COLO668 (cell line): Measurements from ENCODE around the gene ZNF366.

Source experiments
- DNase-seq: peaks from one replicate; lab custom pipeline; 2025; ENCODE audit not compliant: unreplicated experiment; lab: John Stamatoyannopoulos, UW

ZNF366 gene

DNA sequence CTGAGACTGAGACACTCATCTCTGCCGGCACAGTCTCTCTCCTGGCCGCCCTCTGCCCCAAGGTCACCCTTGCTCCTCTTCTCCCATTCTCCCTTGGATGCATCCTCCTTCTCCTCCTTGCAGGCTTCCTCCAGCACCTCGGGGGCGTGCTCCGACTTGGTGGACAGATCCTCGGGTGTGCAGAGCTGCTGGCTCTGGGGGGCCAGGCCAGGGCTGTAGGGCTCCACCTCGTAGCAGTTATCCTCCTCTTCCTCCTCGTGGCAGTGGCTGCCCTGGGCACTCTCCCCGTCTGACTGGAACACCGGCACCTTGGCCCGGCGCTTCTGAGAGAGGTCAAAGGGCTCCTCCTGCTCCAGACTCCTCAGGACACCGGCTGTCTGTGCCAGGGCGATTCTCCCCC, 63.3 kb downstream of the ZNF366 start:
- no peak for DNase-seq

DNA sequence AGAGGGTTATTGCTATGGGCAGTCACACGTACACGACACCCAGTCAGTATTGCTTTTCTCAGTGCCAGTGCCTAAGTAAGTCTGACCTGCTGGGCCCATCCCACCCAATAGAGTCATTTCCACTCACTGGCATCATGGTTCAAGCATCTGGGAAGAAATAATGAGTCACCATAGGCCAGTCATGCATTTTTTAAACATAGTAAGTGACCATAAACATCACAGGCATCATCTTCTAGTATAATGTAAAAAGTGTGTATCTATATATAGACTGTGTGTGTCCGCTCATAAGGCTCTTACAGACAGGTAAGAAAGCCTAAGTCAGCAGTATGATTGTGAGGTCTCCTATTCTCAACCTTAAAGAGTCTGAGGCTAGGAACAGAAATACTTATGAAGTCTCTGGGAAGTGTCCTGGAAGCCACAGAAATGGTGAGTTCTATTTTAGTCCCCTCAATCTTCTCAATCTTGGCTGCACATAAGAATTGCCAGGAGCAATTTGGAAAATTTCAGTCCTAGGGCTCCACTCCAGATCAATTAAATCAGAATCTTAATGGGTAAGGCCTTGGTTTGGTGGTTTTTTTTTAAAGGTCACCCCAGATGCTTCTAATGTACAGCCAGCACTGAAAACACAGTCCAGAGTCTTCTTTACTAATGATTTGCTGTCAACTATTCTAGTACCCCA, 65.2 kb downstream of the ZNF366 start:
- DNase-seq = no peak

DNA sequence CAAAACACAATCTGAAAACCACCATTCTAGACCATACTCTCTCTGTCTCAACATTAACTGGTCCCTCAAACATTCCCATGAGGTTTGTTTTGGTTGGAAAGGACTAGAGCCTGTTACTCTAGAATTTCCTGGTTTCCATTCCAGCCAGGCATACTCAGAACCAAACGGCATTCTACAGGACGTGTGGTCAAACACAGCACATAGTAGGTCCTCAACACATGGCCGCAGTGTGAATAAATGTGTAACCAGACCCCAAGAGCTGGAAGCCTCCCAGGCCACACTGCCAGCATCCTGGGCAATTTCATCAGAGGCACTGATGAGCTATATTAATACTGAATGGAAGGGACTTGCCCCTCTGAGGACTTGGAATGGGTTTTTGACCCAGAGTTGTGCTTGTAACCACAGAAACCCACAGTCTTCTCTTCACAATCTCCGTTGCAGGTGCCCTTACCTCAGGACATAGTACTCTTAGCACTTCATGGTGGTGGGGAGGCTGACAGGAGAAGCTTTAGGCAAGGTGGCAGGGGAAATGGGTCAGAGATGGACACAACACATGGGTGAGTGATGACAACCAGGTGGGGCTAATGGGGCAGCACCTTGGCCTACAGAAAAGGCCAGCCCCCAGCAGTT, 66.0 kb downstream of the ZNF366 start:
- DNase-seq = no peak

DNA sequence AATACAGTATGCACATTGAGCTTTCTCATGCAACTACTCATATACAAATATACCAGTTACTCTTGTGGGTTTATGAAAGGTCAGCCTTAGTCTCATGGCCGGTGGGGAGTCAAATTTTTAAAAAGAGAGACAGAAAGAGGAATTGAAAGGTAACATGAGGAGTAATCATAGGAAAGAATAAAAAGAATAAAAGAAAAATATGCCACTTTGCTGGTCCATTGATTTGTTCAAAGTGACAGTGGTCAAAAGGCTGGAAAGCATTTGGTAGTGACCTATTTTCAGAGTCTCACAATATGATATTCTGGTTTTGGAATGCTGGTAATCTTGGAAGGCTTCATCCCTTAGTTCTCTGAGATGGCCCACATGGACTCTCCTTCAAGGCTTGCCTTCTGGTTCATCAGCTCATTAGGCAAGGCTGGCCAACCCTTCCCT, 67.0 kb downstream of the ZNF366 start:
- no peak for DNase-seq

DNA sequence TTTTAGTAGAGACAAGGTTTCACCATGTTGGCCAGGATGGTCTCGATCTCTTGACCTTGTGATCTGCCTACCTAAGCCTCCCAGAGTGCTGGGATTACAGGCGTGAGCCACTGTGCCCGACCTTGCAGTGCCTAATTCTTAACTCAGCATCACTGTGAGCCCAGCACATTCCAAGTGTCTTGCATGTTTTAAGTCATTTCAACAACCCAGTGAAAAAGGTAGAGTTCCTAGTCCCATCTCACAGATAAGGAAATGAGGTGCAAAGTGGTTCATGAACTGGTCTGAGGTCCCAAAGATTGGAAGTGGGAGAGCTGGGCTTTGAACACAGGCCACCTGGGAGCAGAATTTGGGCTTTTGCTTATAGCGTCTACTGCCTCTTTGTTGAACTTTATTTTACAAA, 68.0 kb downstream of the ZNF366 start:
- DNase-seq = no peak

DNA sequence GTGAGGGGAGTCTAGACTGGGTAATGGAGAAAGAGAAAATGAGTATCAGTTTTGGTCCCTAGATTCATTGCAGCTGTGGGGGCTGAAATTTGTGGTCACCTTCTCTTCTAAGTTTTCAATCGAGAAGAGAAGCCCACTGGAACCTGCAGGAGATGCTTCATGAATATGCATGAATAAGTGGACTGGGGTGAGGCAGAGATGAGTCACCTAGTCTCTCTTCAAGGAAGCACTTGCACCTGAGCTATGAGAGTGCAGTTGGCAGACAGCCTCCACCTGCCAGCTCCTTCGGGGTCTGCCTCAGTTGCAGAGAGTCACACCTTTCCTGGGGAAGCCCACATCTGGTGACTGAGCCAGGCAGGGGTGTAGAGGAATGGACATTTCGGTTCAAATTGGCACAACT, 69.1 kb downstream of the ZNF366 start:
- DNase-seq = no peak

DNA sequence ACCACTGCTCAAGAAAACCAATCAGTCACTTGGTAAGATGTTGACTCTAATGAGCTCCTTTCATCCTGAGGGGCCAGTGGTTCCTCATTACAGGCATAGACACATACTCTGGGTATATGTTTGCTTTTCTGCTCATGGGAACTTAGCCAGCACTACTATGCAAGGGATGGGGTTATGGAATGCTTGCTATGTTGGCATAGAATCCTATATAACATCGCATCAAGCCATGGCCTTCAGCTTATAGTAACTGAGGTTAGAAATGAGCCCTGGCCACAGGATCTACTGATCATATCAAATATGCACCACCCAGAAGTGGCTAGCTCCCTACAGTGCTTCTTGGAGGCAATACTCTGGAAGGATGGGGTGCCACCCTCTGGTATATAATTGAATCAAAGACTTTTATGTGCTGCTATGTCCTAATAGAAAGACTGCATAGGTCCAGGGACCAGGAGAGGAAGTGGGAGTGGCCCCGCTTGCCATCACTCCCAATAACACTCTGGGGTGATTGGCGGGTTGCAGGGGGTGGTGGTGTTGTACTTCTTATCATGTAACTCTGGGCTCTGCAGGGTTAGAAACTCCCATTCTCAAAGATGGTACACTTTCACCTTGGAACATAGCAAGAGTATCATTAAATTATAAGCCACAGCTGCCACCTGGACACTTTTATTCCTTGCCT, 70.3 kb downstream of the ZNF366 start:
- no peak for DNase-seq

DNA sequence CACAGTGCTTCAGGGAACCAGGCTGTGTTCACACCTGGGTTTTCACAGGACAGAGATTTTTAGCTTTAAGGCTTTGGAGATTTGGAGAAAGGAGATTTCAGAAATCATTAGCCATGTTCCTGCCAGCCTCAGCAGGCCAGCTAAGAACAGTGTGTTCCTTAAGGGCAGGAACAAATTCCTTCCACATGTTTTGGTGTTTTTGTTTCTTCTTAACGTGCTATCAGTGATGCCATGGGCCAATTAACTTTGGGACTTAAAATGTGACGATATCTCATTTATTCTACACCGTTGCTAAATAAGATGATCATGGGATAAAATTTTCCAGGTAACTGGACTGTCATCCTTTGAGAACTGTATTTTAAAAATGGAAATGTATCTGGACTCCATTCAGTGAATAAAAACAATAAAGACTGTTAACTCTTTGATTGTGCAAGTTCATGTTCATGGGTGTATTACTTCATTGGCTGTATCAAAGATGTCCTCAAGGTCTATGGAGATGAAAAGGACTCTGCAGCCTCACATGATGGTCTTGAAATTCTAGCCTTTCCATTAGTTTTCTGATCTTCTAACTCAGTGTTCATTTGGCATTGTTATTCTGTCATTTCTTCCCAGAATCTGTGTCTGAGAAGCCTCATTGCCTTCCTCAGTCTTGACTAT, 72.3 kb downstream of the ZNF366 start:
- DNase-seq = no peak

DNA sequence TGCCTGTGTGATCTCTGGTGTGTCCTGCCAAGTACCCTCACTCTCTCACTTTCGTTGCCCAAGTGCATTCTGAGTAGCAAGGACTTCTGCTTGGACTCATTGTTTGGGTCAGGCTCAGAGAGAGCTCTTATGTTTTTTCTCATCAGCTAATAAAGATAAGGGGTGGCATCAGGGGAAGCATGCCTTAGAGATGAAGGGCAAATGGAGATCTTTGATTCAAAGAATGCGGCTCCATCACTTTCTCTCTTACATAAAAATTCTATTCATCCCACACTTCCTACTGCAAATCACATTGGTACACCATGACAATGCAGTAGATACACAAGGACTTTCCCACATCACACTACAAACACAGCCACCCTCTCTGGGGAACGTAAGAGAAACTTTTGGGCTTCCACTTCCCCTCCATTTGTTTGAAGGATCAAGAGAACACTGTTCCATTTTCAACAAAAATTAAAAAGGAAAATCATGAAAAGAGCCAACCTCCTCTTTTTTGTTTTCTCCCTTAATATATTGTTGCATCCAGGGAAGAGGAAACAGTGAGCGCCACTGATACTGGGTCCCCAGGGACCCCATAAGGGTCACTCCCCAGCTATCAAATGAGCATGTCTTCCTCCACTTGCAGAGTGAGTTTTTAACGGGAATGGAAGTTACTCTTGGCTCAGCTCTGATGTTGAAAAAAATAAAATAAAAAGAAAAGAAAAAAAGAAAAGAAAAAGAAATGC, 73.0 kb downstream of the ZNF366 start:
- DNase-seq = no peak

DNA sequence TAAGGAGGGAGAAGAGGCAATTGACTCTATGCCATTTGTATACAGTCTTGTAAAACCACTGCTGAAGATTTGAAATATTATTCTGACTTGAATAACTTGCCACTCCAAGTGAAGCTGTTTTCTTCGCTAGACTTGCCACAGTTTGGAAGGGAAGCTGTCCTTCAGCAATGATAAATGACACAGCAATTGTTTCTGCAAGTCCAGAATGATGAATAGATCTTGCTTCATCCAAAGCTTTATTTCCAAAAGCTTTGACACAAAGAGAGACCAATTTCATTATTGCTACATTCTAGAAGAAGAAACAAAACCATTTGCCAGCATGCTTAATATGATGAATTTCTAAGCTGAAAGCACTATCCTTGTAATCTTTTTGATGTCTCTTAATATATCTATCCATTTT, 73.7 kb downstream of the ZNF366 start:
- no peak for DNase-seq

DNA sequence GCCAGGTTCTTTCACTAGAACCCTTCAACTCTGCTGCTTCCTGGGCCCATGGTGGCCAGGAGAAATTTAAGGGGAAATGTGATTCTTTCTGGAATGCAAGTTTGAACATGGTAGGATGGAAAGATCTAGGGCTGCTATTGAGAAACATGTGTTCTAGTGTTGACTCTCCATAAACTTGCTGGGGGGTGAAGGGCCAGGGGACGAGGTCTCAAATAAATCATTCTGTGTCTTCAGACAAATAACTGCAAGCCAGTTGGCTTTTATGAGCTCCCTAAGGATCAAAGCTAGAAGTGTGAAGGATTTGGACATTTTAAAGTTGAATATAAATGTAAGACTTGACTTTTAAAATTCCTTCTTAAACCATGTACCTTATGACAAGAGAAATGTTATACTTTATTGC, 78.5 kb downstream of the ZNF366 start:
- no peak for DNase-seq

DNA sequence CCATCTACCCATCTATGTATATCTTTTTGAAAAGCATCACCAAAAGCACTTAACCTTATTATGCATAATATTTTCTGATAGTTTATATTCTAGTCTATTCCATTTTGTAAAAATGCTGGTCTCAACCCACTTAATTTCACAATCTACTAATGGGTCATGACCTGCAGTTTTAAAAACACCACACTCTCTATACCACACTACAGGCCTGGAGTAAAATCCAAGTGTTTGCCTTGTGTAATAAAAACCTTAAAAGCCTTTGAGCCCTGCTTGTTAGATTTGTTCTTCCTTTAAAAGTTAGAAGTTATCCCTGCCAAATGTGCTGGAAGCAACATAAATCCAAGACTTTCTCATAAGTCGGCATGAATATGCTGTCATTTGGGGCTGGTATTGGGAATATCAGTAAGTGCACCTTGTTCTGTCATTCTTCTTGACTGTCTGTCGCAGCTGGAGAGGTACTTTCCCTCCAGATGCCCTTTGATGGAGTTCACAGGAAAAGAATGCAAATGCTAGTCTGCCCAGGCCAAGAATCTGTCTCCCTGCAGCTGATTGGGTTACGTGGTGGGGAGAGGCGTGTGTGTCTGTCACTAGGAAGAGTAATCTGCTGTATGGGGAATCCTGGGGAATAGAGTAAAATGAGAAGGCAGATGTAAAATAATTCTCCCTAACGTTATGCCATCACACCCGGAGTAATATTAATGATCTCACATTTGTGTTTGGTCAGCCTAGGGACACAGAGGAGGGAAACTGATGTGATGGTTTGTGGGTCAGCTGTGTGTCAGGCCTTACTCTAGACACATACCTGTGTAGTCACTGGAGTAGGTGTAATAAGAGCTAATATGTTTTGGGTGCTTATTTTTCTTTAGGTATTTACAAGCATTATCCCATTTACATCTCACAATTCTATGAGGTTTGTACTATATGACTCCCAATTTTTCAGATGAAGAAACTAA, 79.4 kb downstream of the ZNF366 start:
- no peak for DNase-seq

DNA sequence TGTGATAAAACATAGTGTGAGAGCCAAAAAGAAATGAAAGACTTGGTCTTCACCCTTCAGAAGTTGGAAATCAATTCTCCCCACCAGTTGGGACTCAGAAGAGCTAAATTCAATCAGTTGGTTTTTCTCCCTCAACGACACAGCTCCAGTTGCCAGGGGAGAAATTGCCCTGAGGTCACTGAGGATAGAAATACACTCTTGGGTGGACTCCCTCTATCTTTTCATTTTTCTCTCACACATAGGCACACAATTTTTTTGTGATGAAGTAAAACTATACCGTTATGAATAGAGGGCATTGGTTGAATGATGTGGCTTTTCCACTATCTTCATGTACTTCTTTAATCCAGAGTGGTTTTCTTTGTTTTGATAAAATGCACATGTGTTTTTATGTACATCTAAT, 80.2 kb downstream of the ZNF366 start:
- no peak for DNase-seq

DNA sequence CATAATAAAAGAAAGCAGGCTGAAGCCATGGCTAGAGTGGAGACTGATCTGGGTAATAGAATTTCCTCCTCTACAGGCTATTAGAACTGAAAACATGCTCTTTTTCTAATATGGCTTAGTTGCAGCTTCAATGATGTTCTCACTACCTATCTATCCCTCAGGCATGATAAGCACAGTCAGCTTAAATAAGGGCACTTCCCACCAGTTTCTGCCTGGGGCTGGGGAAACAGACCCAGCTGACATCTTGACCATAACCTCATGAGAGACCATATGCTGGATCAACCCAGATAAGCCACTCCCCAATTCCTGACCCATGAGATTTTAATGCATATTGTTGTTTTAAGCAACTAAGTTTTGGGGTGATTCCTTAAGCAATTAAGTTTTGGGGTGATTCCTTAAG, 81.2 kb downstream of the ZNF366 start:
- DNase-seq = no peak

DNA sequence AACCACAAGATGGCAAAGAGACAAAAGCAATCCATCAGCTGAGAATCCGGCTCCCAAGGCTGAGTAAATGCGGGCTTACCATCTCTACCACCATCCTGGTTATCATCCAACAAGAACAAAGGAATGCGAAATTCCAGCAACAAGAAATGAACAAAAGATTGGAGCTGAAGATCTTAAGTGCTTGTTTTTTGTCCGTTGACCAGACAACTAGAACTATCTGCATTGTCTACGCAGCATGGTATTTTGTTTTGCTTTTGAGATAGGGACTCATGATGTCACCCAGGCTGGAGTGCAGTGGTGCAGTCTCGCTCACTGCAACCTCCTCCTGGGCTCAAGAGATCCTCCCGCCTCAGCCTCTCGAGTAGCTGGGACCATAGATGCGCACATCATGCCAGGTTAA, 88.9 kb downstream of the ZNF366 start:
- DNase-seq = no peak

DNA sequence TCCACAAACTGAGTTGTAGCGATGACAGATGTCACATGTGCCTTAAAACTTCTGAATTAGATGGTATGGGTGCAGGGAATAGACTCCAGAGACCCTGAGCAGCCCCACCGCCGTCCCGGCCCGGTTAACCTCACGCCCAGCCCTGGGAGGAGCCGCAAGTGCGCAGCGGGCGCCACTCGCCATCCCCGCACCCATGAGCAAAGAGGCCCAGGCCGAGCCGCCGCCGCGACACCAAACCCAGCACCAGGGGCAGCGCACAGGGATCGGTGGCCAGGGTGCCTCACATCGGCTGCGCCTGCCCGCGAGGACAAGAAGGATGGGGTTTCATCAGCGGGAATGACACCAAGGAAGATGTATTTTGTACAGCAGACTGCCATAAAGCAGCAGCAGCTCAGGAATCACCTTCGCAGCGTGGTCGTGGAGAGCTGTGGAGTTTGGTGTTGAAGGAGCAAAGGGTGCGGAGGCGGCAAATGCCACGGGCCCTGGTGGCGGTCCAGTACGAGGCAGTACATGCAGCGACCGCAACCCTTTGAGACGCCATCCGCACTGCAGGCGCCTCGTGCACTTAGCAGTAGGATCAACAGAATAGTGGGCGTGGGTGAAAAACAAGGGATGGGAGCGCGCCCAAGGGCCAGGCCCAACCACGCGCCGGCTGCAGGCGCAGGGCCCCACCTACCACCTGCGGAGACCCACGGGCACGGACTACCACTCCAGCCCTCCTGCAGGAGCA, 89.7 kb downstream of the ZNF366 start:
- no peak for DNase-seq

DNA sequence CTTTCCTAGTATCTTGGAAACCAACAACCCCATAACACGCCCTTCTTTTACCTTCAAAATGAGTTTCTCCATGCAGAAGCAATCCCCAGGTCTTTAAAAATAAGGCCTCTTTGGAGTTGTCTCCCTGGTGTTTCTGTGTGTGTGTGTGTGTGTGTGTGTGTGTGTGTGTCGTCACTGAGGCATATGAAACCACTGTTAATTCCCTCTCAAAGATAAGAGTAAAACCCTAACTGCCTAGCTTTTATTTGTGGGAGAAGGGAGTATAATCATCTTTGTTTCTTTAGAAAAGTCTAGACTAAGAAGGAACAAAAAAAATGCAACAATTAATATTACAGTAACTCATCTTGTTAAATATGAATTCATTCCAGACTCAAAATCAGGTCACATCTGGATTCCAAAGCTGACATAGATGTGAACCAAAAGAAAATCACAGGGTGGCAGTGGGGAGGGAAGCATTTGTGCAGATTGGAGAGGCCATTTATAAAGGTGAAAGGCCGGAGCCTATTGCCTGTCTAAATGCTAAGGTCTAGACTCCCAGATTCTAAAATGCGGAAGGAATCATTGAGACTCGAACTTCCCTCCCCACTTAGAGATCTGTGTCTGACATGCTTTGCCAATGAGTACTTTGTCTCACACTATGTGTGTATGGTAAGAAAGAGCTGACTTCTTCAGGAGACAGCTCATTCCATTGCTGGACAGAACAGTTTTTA, 91.4 kb downstream of the ZNF366 start:
- no peak for DNase-seq

DNA sequence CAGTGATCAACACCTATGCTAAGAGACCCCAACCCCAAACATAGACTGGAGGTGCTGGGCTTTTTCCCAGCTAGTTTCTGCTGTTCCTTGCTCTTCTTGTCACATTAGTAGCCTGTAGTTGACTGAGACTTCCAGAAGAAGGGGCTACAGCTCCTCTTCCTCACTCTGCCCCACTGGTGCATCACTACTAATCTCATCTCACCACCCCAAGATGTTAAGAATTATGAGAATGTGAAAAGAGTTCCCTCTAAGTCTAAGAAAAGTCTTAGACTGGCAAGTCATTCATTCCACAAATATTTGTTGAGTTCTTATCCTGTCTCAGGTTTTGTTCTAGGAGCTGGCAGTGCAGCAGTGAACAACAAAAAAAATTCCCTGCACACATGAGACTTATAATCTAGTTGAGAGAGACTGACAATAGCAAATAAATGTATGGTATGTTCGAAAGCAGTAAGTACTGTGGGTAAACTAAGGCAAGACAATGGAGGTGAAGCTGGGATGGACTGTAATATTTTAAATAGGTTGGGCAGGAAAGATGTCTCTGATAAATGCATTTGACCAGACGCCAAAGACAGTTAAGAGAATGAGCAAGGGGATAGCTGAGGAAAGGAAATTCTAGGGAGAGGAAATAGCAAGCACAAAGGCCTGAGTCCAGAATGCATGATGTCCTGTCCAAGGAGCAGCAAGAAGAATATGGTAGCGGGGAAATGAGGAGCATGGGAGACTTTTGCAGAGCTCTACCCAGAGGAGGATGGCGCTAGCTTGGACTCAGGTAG, 94.7 kb downstream of the ZNF366 start:
- DNase-seq = no peak
